ENCODE measurements around the gene ETV1.

The ETV1 gene

GRCh38 chr7:13878154-13878553 is 111.3 kb downstream of the ETV1 start:
- TF ChIP-seq POLR2AphosphoS5 (IDR thresholded peaks at IDR 0.05; ENCODE audit: low read depth, low read length) (no peak), POLR2A (IDR thresholded peaks at IDR 0.05; ENCODE audit: low read depth, low read length) (no peak), POU2F2 (IDR thresholded peaks at IDR 0.05; ENCODE audit: low read depth, low read length) (no peak), SPI1 (IDR thresholded peaks at IDR 0.05; ENCODE audit: low read depth, low read length) (no peak), PAX5 (IDR thresholded peaks at IDR 0.05; ENCODE audit: insufficient read depth, low read length, severe bottlenecking) (no peak), TAF1 (IDR thresholded peaks at IDR 0.05; ENCODE audit: low read depth, low read length) (no peak)
- FAIRE-seq (no peak), DNase-seq (ENCODE audit: insufficient read length, low spot score) (no peak)

- DNase-seq (ENCODE audit: insufficient read length, low spot score) = no peak
- no peak for FAIRE-seq
- no peak for TF ChIP-seq PAX5 (IDR thresholded peaks at IDR 0.05; ENCODE audit: insufficient read depth, low read length, severe bottlenecking)
- no peak for TF ChIP-seq SPI1 (IDR thresholded peaks at IDR 0.05; ENCODE audit: low read depth, low read length)
- TF ChIP-seq POLR2A (IDR thresholded peaks at IDR 0.05; ENCODE audit: low read depth, low read length) = no peak
- TF ChIP-seq TAF1 (IDR thresholded peaks at IDR 0.05; ENCODE audit: low read depth, low read length) = no peak
- no peak for TF ChIP-seq POU2F2 (IDR thresholded peaks at IDR 0.05; ENCODE audit: low read depth, low read length)
- no peak for TF ChIP-seq POLR2AphosphoS5 (IDR thresholded peaks at IDR 0.05; ENCODE audit: low read depth, low read length)
These were observed 113.9 kb downstream of the ETV1 start for GRCh38 chr7:13875496-13876074.

GRCh38 chr7:13874783-13875182 is 114.7 kb downstream of the ETV1 start:
- no peak for DNase-seq (ENCODE audit: insufficient read length, low spot score)
- TF ChIP-seq POLR2AphosphoS5 (IDR thresholded peaks at IDR 0.05; ENCODE audit: low read depth, low read length) (no peak), TAF1 (IDR thresholded peaks at IDR 0.05; ENCODE audit: low read depth, low read length) (no peak), PAX5 (IDR thresholded peaks at IDR 0.05; ENCODE audit: insufficient read depth, low read length, severe bottlenecking) (no peak), SPI1 (IDR thresholded peaks at IDR 0.05; ENCODE audit: low read depth, low read length) (no peak), POLR2A (IDR thresholded peaks at IDR 0.05; ENCODE audit: low read depth, low read length) (no peak), POU2F2 (IDR thresholded peaks at IDR 0.05; ENCODE audit: low read depth, low read length) (no peak)
- no peak for FAIRE-seq

DNA sequence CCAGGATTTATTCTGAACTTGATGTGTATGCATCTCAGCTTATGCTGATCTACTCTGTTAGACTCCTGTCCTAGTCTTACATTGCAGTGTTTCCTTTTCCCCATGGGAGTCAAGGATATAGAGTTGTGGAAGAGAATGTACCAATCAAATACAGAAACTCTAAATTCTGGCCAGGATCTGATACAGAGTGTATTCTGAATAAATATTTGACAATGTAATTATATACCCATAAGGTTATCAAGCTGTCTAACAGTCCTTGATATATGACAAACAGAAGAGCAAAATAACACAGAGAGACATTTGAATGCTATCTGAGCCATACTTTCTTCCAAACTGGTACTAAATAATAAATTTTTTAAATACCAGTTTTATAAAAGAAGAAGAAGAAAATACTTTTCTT is 116.8 kb downstream of the ETV1 start:
- TF ChIP-seq POLR2AphosphoS5 (IDR thresholded peaks at IDR 0.05; ENCODE audit: low read depth, low read length) = no peak
- DNase-seq (ENCODE audit: insufficient read length, low spot score) (no peak), FAIRE-seq (no peak)

DNA sequence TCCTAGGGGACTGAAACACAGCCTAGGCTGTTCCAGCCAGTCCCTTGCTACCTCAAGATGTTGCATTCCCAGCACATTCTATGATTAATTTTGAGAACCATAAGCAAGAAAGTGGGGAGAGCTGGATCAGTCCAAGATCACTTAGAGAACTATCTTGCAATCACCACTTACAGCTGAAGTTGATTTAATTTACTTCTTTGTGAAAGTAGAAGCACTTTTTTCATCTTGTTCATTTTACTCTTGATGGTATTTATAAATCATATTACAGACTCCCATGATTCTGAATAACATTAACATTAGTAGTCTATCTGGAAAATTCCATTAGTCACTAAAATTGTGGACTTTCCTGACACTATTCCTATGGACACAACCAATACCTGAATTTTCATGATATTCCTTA is 118.5 kb downstream of the ETV1 start:
- no peak for TF ChIP-seq POU2F2 (IDR thresholded peaks at IDR 0.05; ENCODE audit: low read depth, low read length)
- no peak for TF ChIP-seq TAF1 (IDR thresholded peaks at IDR 0.05; ENCODE audit: low read depth, low read length)
- no peak for TF ChIP-seq PAX5 (IDR thresholded peaks at IDR 0.05; ENCODE audit: insufficient read depth, low read length, severe bottlenecking)
- no peak for TF ChIP-seq SPI1 (IDR thresholded peaks at IDR 0.05; ENCODE audit: low read depth, low read length)
- no peak for TF ChIP-seq POLR2AphosphoS5 (IDR thresholded peaks at IDR 0.05; ENCODE audit: low read depth, low read length)
- no peak for TF ChIP-seq POLR2A (IDR thresholded peaks at IDR 0.05; ENCODE audit: low read depth, low read length)
- DNase-seq (ENCODE audit: insufficient read length, low spot score) (no peak), FAIRE-seq (no peak)

- FAIRE-seq (no peak), DNase-seq (ENCODE audit: insufficient read length, low spot score) (no peak)
- no peak for TF ChIP-seq TAF1 (IDR thresholded peaks at IDR 0.05; ENCODE audit: low read depth, low read length)
- TF ChIP-seq PAX5 (IDR thresholded peaks at IDR 0.05; ENCODE audit: insufficient read depth, low read length, severe bottlenecking) = no peak
- no peak for TF ChIP-seq POU2F2 (IDR thresholded peaks at IDR 0.05; ENCODE audit: low read depth, low read length)
- no peak for TF ChIP-seq SPI1 (IDR thresholded peaks at IDR 0.05; ENCODE audit: low read depth, low read length)
- TF ChIP-seq POLR2AphosphoS5 (IDR thresholded peaks at IDR 0.05; ENCODE audit: low read depth, low read length) = no peak
- TF ChIP-seq POLR2A (IDR thresholded peaks at IDR 0.05; ENCODE audit: low read depth, low read length) = no peak
These were observed 128.7 kb downstream of the ETV1 start for GRCh38 chr7:13860734-13861133.

DNA sequence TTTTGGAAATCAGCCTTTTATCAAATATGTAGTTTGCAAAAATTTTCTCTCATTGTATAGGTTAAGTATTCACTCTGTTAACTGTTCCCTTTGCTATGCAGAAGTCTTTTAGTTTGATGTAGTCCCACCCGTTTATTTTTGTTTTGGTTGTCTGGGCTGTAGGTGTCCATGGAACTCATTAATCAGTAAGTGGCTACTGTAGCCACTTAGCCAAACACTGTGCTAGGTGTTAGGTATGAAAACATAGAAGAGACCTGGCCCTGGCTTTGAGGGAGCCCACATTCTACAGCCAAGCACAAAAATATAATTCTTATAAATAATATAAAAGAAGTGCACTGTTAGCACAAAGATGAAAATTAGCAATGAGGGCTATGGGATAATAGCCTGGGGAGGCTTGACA is 133.5 kb downstream of the ETV1 start:
- DNase-seq (ENCODE audit: insufficient read length, low spot score) = no peak
- no peak for FAIRE-seq
- TF ChIP-seq POU2F2 (IDR thresholded peaks at IDR 0.05; ENCODE audit: low read depth, low read length) (no peak), POLR2AphosphoS5 (IDR thresholded peaks at IDR 0.05; ENCODE audit: low read depth, low read length) (no peak), POLR2A (IDR thresholded peaks at IDR 0.05; ENCODE audit: low read depth, low read length) (no peak), SPI1 (IDR thresholded peaks at IDR 0.05; ENCODE audit: low read depth, low read length) (no peak), PAX5 (IDR thresholded peaks at IDR 0.05; ENCODE audit: insufficient read depth, low read length, severe bottlenecking) (no peak), TAF1 (IDR thresholded peaks at IDR 0.05; ENCODE audit: low read depth, low read length) (no peak)

- FAIRE-seq (no peak), DNase-seq (ENCODE audit: insufficient read length, low spot score) (no peak)
- TF ChIP-seq POLR2AphosphoS5 (IDR thresholded peaks at IDR 0.05; ENCODE audit: low read depth, low read length) (no peak), TAF1 (IDR thresholded peaks at IDR 0.05; ENCODE audit: low read depth, low read length) (no peak), POLR2A (IDR thresholded peaks at IDR 0.05; ENCODE audit: low read depth, low read length) (no peak), POU2F2 (IDR thresholded peaks at IDR 0.05; ENCODE audit: low read depth, low read length) (no peak), PAX5 (IDR thresholded peaks at IDR 0.05; ENCODE audit: insufficient read depth, low read length, severe bottlenecking) (no peak), SPI1 (IDR thresholded peaks at IDR 0.05; ENCODE audit: low read depth, low read length) (no peak)
These were observed 137.0 kb downstream of the ETV1 start for GRCh38 chr7:13852281-13852968.

DNA sequence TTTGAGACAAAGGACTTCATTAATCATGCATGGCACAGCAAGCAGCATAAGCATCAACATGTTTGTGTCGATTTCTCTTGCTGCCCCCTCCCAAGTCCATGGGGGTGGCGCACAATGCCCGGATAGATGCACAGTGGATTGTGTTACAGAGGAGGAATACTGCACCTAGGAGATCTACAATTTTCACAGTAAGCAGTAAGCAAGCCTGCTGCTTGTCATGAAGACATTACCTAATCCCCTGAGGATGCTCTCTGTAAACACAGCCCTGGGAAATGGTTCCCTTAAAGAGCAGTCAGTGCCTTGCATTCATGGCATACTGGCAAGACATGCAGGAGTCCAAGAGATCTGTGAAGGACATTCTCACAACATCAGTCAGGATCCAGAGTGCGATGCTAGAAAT is 137.7 kb downstream of the ETV1 start:
- DNase-seq (ENCODE audit: insufficient read length, low spot score) (no peak), FAIRE-seq (no peak)
- TF ChIP-seq PAX5 (IDR thresholded peaks at IDR 0.05; ENCODE audit: insufficient read depth, low read length, severe bottlenecking) (no peak), POLR2A (IDR thresholded peaks at IDR 0.05; ENCODE audit: low read depth, low read length) (no peak), TAF1 (IDR thresholded peaks at IDR 0.05; ENCODE audit: low read depth, low read length) (no peak), POLR2AphosphoS5 (IDR thresholded peaks at IDR 0.05; ENCODE audit: low read depth, low read length) (no peak), SPI1 (IDR thresholded peaks at IDR 0.05; ENCODE audit: low read depth, low read length) (no peak), POU2F2 (IDR thresholded peaks at IDR 0.05; ENCODE audit: low read depth, low read length) (no peak)

Data from GM12891 (cell line).